Smooth muscle cell of the pulmonary artery (primary cell): ENCODE measurements around the gene KLHL10. TPM values are rescaled to one million over a fixed set of nuclear protein-coding genes. Genes with fewer than 3 reads are reported as not detected.

Source experiments
- total RNA-seq: library from RNA; depleted of rRNA; stranded (reverse); fragments of >200 nt; gene quantifications from 2 replicates; pipeline ENCODE4 v1.2.3, GENCODE V29; 2014

The KLHL10 gene
- 0.20 and 0.26 TPM in 2 replicates for total RNA-seq

DNA sequence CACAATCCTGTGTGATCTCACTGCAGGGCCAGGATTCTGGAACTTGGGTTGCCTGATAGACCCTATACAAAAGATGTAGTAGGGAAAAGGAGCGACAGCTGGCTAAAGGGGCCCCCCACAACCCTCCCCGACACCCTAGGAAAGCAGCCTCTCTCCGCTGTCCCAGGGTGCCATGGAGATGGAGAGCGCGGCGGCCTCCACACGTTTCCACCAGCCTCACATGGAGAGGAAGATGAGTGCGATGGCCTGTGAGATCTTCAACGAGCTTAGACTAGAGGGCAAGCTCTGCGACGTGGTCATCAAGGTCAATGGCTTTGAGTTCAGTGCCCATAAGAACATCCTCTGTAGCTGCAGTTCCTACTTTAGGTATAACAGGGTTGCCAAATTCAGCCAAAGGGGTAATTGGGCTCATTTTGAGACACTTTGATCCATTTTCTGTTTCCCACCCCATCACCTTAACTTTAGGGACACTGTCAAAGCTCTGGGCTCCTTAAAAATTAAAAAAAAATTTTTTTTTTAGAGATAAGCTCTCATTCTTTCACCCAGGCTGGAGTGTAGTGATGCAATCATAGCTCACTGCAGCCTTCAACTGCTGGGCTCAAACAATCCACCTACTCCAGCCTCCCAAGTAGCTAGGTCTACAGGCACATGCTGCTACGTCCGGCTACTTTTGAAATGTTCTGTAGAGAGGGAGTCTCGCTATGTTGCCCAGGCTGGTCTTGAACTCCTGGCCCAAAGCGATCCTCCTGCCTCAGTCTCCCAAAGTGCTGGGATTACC, at the start of gene KLHL10:
Gene KLHL10 (plus strand): TSS at position 65 of the 778 bp plus-strand sequence. CDS start 108 bp downstream, at position 173.

DNA sequence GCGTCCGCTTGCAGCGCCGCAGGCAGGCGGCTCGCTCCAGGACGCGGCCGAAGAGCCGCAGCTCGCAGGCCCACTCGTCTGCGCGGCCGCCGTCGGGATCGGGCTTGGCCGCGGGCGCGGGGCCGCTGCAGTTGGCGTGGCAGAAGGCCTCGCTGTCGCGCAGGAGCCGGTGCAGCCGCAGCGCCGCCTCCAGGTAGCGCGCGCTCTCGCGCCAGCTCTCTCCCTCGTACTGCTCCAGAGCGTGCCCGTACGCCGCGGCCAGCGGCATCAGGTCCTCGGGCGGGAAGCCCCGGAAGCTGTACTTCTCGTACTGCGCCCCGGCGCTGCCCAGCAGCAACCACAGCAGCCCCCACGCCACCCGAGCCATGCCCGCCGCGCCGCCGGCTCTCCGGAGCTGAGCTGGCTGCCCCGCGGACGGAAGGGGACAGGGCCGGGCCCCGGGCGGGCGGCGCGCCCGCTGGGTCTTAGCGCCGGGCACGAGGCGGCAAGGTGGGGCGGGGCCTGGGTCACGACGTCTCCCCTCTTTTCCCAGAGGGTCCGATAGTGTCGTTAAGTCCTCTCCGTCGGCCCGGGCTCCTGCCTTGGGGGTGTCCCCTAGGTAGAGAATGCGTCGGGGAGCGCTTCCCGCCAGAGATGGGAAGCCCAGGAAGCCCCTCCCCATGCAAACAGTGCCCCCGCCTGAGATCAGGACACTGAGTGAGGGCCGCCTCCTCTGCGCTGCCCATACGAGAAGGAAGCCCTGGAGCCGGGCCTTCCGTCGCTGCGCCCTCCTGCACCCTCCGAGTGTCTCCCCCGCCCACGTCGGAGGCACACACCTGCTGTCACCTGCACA, 25.9 kb upstream of the KLHL10 start, which contains the start of gene P3H4:
Gene P3H4 (minus strand): TSS at position 401 of the 832 bp plus-strand sequence. CDS start 34 bp downstream, at position 367.

DNA sequence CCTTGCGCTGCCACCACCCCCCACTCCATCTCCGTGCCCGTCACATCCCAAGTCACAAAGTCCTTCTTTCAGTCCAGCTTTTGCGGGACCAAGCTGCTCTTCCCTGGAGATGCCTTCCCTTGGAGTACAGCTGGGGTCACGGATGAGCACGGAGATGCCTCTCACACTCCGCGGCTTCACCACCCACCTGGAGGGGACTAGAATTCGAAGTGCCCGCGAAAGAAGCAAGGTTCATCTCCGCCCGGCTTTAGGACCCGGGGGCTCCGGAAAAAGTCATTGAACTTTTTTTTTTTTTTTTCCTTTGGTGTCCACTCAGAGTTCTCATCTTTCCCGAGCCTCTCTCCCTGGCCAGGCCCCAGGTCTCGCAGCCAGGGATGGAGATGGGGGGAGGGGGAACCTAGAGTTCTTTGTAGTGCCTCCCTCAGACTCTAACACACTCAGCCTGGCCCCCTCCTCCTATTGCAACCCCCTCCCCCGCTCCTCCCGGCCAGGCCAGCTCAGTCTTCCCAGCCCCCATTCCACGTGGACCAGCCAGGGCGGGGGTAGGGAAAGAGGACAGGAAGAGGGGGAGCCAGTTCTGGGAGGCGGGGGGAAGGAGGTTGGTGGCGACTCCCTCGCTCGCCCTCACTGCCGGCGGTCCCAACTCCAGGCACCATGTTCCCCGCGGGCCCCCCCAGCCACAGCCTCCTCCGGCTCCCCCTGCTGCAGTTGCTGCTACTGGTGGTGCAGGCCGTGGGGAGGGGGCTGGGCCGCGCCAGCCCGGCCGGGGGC, 25.1 kb upstream of the KLHL10 start, which contains the start of gene FKBP10:
Gene FKBP10 (plus strand): TSS at position 624 of the 771 bp plus-strand sequence. CDS start 31 bp downstream, at position 655.

DNA sequence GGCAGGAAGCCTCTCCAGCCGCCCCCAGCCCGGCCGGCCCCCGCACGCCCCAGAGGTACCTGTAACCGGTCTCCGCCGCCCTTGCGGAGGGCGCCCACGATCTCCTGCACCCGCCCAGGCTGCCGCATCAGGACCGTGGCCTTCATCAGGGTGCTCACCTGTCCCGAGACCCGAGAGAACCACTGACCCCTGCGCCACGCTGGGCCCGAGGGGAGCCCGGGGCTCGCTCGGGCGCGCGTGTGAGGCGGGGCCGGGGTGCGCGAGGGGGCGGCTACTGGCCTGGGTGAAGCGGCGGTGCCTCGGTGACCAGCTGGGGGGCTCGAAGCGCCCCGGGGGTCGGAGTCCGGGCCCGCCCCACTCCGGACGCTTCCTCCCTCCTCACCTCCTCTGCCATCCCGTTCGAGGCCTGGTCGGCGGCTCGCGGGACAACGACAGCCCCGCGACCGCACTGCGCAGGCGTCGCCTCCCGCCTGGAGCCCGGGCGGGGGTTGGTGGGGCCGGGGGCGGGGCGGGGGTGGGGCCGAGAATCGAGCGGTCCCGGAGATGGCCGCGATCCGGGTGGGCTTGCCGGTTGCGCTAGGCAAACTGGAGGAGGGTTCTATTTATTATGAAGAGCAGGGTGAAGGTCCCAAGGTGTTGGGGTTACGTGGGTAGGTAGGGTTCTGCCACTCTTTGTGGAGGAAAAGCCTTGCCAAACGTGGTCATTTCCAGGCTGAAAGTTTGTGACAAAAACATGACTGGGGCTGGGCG, 1.6 kb upstream of the KLHL10 start, which contains the start of gene NT5C3B:
Gene NT5C3B (minus strand): TSS at position 433 of the 750 bp plus-strand sequence. CDS start 39 bp downstream, at position 394.

GRCh38 chr17:41864836-41865595, 27.4 kb downstream of the KLHL10 start, which contains the start of gene KLHL11:
Gene KLHL11, minus strand, starts transcription at chr17:41865423. Its CDS starts 53 bp downstream, at chr17:41865370.

Other genes with a start within 250 kb of the KLHL10 start
- 1.3 and 2.9 TPM in 2 replicates for gene KRT16, start 225.1 kb upstream of the KLHL10 start, total RNA-seq
- 3.0 and 9.0 TPM in 2 replicates for gene KRT17, start 213.2 kb upstream of the KLHL10 start, total RNA-seq
- 118 and 125 TPM in 2 replicates for gene EIF1, start 148.9 kb upstream of the KLHL10 start, total RNA-seq
- not detected in 2 replicates for gene GAST, start 125.5 kb upstream of the KLHL10 start, total RNA-seq
- gene HAP1, start 103.2 kb upstream of the KLHL10 start, total RNA-seq = under 0.01 and 0.07 TPM in 2 replicates
- gene JUP, start 51.1 kb upstream of the KLHL10 start, total RNA-seq = 21.6 and 40.7 TPM in 2 replicates
- gene P3H4, start 25.9 kb upstream of the KLHL10 start, total RNA-seq = 123 and 132 TPM in 2 replicates
- gene FKBP10, start 24.8 kb upstream of the KLHL10 start, total RNA-seq = 1,081 and 1,383 TPM in 2 replicates
- 49.4 and 52.9 TPM in 2 replicates for gene NT5C3B, start 1.6 kb upstream of the KLHL10 start, total RNA-seq
- gene KLHL11, start 27.6 kb downstream of the KLHL10 start, total RNA-seq = 28.5 and 34.1 TPM in 2 replicates
- 199 and 311 TPM in 2 replicates for gene ACLY, start 81.1 kb downstream of the KLHL10 start, total RNA-seq
- 0.46 and 0.72 TPM in 2 replicates for gene ODAD4, start 92.8 kb downstream of the KLHL10 start, total RNA-seq
- 51.7 and 87.2 TPM in 2 replicates for gene CNP, start 129.0 kb downstream of the KLHL10 start, total RNA-seq
- 45.6 and 48.4 TPM in 2 replicates for gene DNAJC7, start 179.6 kb downstream of the KLHL10 start, total RNA-seq
- 41.7 and 42.9 TPM in 2 replicates for gene NKIRAS2, start 182.3 kb downstream of the KLHL10 start, total RNA-seq
- 0.13 and 0.33 TPM in 2 replicates for gene C17orf113, start 212.8 kb downstream of the KLHL10 start, total RNA-seq